ENCODE data around the gene PLET1.

GRCh38 chr11:112277941-112278340 lies 17.3 kb upstream of the PLET1 start:
- no peak for TF ChIP-seq CTCF (conservative IDR thresholded peaks at IDR 0.05; ENCODE audit: low read length)
- no peak for TF ChIP-seq EZH2phosphoT487 (IDR thresholded peaks at IDR 0.05; ENCODE audit: borderline replicate concordance, low read depth, low read length)
